SK-N-MC (cell line): ENCODE data around the gene FARSA.

Experiments used
- EZH2 ChIP-seq: fragments of 200-600 bp; sonication (generic); IDR thresholded peaks from one replicate; pipeline ENCODE4 v1.6.1; 2017; ENCODE audit warnings: antibody characterized with exemption
- FOXP2 ChIP-seq: optimal IDR thresholded peaks from 2 replicates; pipeline ENCODE3; 2011; ENCODE audit warnings: mild to moderate bottlenecking, moderate library complexity; ENCODE audit not compliant: insufficient read depth; ENCODE audit errors: extremely low read length, control extremely low read depth
- POLR2AphosphoS5 ChIP-seq: IDR thresholded peaks from 2 replicates; pipeline ENCODE4 v1.6.1; 2012; ENCODE audit warnings: mild to moderate bottlenecking, low read depth, low read length, borderline replicate concordance

- no peak for TF ChIP-seq POLR2AphosphoS5
- TF ChIP-seq EZH2: no peak
- no peak for TF ChIP-seq FOXP2
Observed at GRCh38 chr19:12974301-12975220, 41.0 kb upstream of the FARSA start.
